HepG2 (cell line): ENCODE data around the gene SENP5. TPM values are rescaled to one million over a fixed set of nuclear protein-coding genes. Genes with fewer than 3 reads are reported as not detected.

ENCODE experiments used
- BRD4 ChIP-seq: sonication (generic); formaldehyde crosslinking; IDR thresholded peaks from 2 replicates; pipeline ENCODE4 v1.4.0; 2020; ENCODE audit warnings: missing genetic modification reagents
- CENPX ChIP-seq: sonication (generic); formaldehyde crosslinking; IDR thresholded peaks from 2 replicates; pipeline ENCODE4 v1.9.0; 2021; ENCODE audit warnings: mild to moderate bottlenecking, missing genetic modification reagents, moderate library complexity
- ESRRA ChIP-seq: sonication (generic); formaldehyde crosslinking; IDR thresholded peaks from 2 replicates; pipeline ENCODE4 v1.5.1; 2020; ENCODE audit warnings: mild to moderate bottlenecking, low read depth, missing genetic modification reagents
- LCORL ChIP-seq, 2 experiments: fragments of 450-650 bp in 1 of 2; sonication (generic) in 1 of 2; formaldehyde crosslinking in 1 of 2; IDR thresholded peaks; 2 replicates each; pipeline versions ENCODE4 v1.5.0 to v1.6.1; 2017 to 2020; ENCODE audit warnings: antibody characterized with exemption in 1 of 2, missing genetic modification reagents in 1 of 2
- NPAS2 ChIP-seq: sonication (generic); formaldehyde crosslinking; IDR thresholded peaks from 2 replicates; pipeline ENCODE4 v1.8.0; 2022; ENCODE audit warnings: mild to moderate bottlenecking, missing genetic modification reagents, borderline replicate concordance
- POLR2G ChIP-seq: fragments of 200-400 bp; formaldehyde crosslinking; IDR thresholded peaks from 2 replicates; pipeline ENCODE4 v1.6.1; 2018; ENCODE audit warnings: mild to moderate bottlenecking, low read depth, low read length, moderate library complexity
- REL ChIP-seq: sonication (generic); formaldehyde crosslinking; conservative IDR thresholded peaks from 2 replicates; pipeline ENCODE4 v1.8.0; 2022; ENCODE audit warnings: mild to moderate bottlenecking, missing genetic modification reagents, moderate library complexity
- RFXAP ChIP-seq: sonication (generic); formaldehyde crosslinking; IDR thresholded peaks from 2 replicates; pipeline ENCODE4 v1.4.0; 2020; ENCODE audit warnings: missing genetic modification reagents, borderline replicate concordance
- SALL1 ChIP-seq: sonication (generic); formaldehyde crosslinking; IDR thresholded peaks from 2 replicates; pipeline ENCODE4 v1.8.0; 2022; ENCODE audit warnings: mild to moderate bottlenecking, missing genetic modification reagents
- SNAI1 ChIP-seq: sonication (generic); formaldehyde crosslinking; IDR thresholded peaks from 2 replicates; pipeline ENCODE4 v1.5.0; 2020; ENCODE audit warnings: mild to moderate bottlenecking, missing genetic modification reagents, borderline replicate concordance
- SNAPC2 ChIP-seq: sonication (generic); formaldehyde crosslinking; IDR thresholded peaks from 2 replicates; pipeline ENCODE4 v1.8.1; 2022; ENCODE audit warnings: mild to moderate bottlenecking, missing genetic modification reagents
- ZBTB38 ChIP-seq: sonication (generic); formaldehyde crosslinking; IDR thresholded peaks from 2 replicates; pipeline ENCODE4 v1.5.1; 2020; ENCODE audit warnings: mild to moderate bottlenecking, missing genetic modification reagents
- ZNF124 ChIP-seq: sonication (generic); formaldehyde crosslinking; IDR thresholded peaks from 2 replicates; pipeline ENCODE4 v1.4.0; 2020; ENCODE audit warnings: missing genetic modification reagents
- ZNF232 ChIP-seq: sonication (generic); formaldehyde crosslinking; IDR thresholded peaks from 2 replicates; pipeline ENCODE4 v1.4.0; 2020; ENCODE audit warnings: missing genetic modification reagents, borderline replicate concordance
- ZNF501 ChIP-seq: sonication (generic); formaldehyde crosslinking; IDR thresholded peaks from 2 replicates; pipeline ENCODE4 v1.5.1; 2020; ENCODE audit warnings: mild to moderate bottlenecking, moderate library complexity, missing genetic modification reagents
- ZNF652 ChIP-seq: IDR thresholded peaks from 2 replicates; pipeline ENCODE4 v1.6.1; 2016; ENCODE audit warnings: low read depth, borderline replicate concordance
- ZNF670 ChIP-seq: sonication (generic); formaldehyde crosslinking; IDR thresholded peaks from 2 replicates; pipeline ENCODE4 v1.8.0; 2022; ENCODE audit warnings: mild to moderate bottlenecking, missing genetic modification reagents, borderline replicate concordance
- ZNF75D ChIP-seq: sonication (generic); formaldehyde crosslinking; IDR thresholded peaks from 2 replicates; pipeline ENCODE4 v1.8.1; 2023; ENCODE audit warnings: missing genetic modification reagents, mild to moderate bottlenecking, borderline replicate concordance
- ZNF83 ChIP-seq: sonication (generic); formaldehyde crosslinking; IDR thresholded peaks from 2 replicates; pipeline ENCODE4 v1.4.0; 2020; ENCODE audit warnings: missing genetic modification reagents, mild to moderate bottlenecking, borderline replicate concordance
- ZNF839 ChIP-seq: sonication (generic); formaldehyde crosslinking; IDR thresholded peaks from 2 replicates; pipeline ENCODE4 v1.4.0; 2020; ENCODE audit warnings: missing genetic modification reagents, mild to moderate bottlenecking, borderline replicate concordance
- polyA plus RNA-seq, 8 experiments: library from polyadenylated mRNA; depleted of rRNA in 3 of 8; stranded (reverse) in 7 of 8; unstranded in 1 of 8; fragments of >200 nt; fragmentation: Illumina TruSeq in 4 of 8; extraction: Trizol in 4 of 8; gene quantifications; 2 replicates each; pipeline versions ENCODE4 v1.2.1 to v1.2.3, GENCODE V29; 2011 to 2016; ENCODE audit warnings: low read depth in 4 of 8, missing spikeins in 1 of 8, mixed read lengths in 1 of 8; ENCODE audit not compliant: insufficient read depth in 1 of 8
- total RNA-seq, 5 experiments: library from RNA; depleted of rRNA; stranded (reverse); fragments of >200 nt; fragmentation: Illumina TruSeq; extraction: Trizol; gene quantifications; 2 replicates each; pipeline ENCODE4 v1.2.3, GENCODE V29; 2016; ENCODE audit warnings: low read depth in 1 of 5
- TF ChIP-seq, protein P1 (sequence below): sonication (generic); formaldehyde crosslinking; IDR thresholded peaks from one replicate; pipeline ENCODE4 v1.5.1; 2020; ENCODE audit warnings: mild to moderate bottlenecking, missing genetic modification reagents; ENCODE audit errors: not compliant biosample characterization

Gene SENP5
- total and polyA plus RNA-seq, 2 of the 13 experiments (the other 11 are each of a cell fraction or from before 2014, with no cell fraction given) = 17.6 to 30.9 TPM

DNA sequence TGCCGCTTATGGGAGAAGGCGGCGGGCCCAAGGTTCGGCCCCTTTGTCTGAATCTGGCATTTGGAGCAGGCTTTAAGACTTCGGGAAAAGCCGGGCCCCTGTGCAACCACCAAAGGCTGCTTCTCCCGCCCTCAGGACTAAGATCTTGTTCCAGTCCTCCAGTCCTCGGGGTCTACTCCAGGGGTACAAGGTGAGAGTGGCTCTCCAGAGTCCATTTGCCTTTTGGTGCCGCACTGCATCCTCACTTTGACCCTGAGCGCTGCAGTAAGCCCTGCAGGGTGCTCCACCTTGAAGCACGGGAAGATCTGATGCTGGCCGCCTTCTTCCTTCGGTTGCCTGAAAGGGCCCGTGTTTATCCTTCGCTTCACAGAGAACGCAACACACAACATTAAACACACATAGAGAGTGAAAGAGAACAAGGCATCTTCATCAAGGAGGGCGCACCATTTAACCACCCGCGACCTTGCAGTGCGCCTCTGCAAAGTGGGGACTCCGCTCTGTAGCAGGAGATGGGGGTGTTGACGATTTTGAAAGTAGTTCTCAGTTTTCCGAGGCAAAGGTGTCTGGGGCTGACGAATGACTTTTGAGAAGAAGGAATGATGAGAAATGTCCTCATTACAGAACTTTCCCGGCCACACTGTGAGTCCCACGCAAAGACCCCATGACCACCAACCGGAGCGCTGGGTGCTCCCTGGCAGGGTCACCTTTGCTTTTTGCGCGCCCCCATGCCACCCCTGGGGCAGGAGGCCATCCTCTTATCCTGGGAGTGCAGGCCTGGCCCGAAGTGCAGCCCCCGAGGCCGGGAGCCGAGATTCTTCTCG lies 99.9 kb downstream of the SENP5 start (continued):
- TF ChIP-seq SNAI1 (CRISPR knock-in tag) = 0 out of 2 replicates have a peak, but pooled peaks have one; percentile 17
- no peak for TF ChIP-seq CENPX
- no peak for TF ChIP-seq ZNF75D (CRISPR knock-in tag)
- peak; percentile 59; the same call in 1 of the 2 replicates for TF ChIP-seq BRD4 (CRISPR knock-in tag)
- TF ChIP-seq ZNF501 (CRISPR knock-in tag) = peak; percentile 58; the same call in 1 of the 2 replicates
- 0 out of 2 replicates have a peak, but pooled peaks have one; percentile 9 for TF ChIP-seq NPAS2
- no peak for TF ChIP-seq LCORL (IDR thresholded peaks at IDR 0.05)
- TF ChIP-seq LCORL (CRISPR knock-in tag; IDR thresholded peaks at IDR 0.05) = no peak
- 0 out of 2 replicates have a peak, but pooled peaks have one; percentile 22 for TF ChIP-seq SNAPC2 (CRISPR knock-in tag)
- peak; percentile 98 for TF ChIP-seq ZBTB38
- TF ChIP-seq ZNF124 (CRISPR knock-in tag) = no peak
- peak; percentile 8; the same call in 1 of the 2 replicates for TF ChIP-seq REL (CRISPR knock-in tag)
- TF ChIP-seq SALL1 (CRISPR knock-in tag) = peak; percentile 1; the same call in 1 of the 2 replicates
- no peak for TF ChIP-seq ZNF232 (CRISPR knock-in tag)
- TF ChIP-seq POLR2G = peak; percentile 31; the same call in 1 of the 2 replicates
- TF ChIP-seq ZNF839 (CRISPR knock-in tag) = no peak
- TF ChIP-seq ESRRA = 0 out of 2 replicates have a peak, but pooled peaks have one; percentile 9
- TF ChIP-seq ZNF652 (CRISPR knock-in tag) = 0 out of 2 replicates have a peak, but pooled peaks have one; percentile 12
- no peak for TF ChIP-seq ZNF83 (CRISPR knock-in tag)
- TF ChIP-seq, protein P1, sequence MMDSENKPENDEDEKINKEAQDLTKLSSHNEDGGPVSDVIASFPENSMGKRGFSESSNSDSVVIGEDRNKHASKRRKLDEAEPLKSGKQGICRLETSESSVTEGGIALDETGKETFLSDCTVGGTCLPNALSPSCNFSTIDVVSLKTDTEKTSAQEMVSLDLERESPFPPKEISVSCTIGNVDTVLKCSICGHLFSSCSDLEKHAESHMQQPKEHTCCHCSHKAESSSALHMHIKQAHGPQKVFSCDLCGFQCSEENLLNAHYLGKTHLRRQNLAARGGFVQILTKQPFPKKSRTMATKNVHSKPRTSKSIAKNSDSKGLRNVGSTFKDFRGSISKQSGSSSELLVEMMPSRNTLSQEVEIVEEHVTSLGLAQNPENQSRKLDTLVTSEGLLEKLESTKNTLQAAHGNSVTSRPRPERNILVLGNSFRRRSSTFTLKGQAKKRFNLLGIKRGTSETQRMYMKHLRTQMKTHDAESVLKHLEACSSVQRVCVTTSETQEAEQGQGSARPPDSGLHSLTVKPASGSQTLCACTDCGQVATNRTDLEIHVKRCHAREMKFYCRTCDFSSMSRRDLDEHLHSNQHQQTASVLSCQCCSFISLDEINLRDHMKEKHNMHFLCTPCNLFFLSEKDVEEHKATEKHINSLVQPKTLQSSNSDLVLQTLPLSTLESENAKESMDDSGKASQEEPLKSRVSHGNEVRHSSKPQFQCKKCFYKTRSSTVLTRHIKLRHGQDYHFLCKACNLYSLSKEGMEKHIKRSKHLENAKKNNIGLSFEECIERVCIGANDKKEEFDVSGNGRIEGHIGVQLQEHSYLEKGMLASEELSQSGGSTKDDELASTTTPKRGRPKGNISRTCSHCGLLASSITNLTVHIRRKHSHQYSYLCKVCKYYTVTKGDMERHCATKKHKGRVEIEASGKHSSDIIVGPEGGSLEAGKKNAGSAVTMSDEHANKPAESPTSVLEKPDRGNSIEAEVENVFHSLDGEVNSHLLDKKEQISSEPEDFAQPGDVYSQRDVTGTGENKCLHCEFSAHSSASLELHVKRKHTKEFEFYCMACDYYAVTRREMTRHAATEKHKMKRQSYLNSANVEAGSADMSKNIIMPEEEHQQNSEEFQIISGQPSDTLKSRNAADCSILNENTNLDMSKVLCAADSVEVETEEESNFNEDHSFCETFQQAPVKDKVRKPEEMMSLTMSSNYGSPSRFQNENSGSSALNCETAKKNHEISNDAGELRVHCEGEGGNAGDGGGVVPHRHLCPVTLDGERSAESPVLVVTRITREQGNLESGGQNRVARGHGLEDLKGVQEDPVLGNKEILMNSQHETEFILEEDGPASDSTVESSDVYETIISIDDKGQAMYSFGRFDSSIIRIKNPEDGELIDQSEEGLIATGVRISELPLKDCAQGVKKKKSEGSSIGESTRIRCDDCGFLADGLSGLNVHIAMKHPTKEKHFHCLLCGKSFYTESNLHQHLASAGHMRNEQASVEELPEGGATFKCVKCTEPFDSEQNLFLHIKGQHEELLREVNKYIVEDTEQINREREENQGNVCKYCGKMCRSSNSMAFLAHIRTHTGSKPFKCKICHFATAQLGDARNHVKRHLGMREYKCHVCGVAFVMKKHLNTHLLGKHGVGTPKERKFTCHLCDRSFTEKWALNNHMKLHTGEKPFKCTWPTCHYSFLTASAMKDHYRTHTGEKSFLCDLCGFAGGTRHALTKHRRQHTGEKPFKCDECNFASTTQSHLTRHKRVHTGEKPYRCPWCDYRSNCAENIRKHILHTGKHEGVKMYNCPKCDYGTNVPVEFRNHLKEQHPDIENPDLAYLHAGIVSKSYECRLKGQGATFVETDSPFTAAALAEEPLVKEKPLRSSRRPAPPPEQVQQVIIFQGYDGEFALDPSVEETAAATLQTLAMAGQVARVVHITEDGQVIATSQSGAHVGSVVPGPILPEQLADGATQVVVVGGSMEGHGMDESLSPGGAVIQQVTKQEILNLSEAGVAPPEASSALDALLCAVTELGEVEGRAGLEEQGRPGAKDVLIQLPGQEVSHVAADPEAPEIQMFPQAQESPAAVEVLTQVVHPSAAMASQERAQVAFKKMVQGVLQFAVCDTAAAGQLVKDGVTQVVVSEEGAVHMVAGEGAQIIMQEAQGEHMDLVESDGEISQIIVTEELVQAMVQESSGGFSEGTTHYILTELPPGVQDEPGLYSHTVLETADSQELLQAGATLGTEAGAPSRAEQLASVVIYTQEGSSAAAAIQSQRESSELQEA (CRISPR knock-in tag) = peak; percentile 36
- TF ChIP-seq RFXAP = 0 out of 2 replicates have a peak, but pooled peaks have one; percentile 30
- 0 out of 2 replicates have a peak, but pooled peaks have one; percentile 16 for TF ChIP-seq ZNF670 (CRISPR knock-in tag)
